ENCODE results near the gene METTL8.

Gene METTL8

DNA sequence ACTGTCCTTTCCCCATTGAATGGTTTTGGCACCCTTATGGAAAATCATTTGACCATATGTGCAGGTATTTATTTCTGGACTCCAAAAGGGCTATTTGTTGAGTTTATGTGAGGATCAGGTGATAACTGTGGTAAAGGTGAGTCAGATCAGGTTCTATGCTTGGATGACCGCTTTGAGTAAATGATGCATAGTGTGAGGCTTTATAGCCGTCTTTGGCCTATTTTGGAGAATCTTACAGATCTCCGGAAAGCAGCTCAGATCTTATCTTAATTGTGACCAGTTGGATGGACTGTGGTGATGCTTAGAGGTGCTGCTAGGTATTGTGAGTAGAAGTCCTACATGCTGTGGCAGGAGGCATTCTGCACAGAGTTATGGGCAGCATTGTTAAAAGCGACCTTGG is 126.2 kb downstream of the METTL8 start:
- peaks cover 2% of the 10 kb centered on the region for H3K4me1 Mint-ChIP-seq (ENCODE audit: low read depth)
- H3K4me3 Mint-ChIP-seq, result no peak overlapping the region
- H3K36me3 Mint-ChIP-seq, result peaks cover 23% of the 10 kb centered on the region
- H3K27ac Mint-ChIP-seq, result no peak overlapping the region
- H3K9me3 Mint-ChIP-seq (ENCODE audit: low read depth), result peaks cover 17% of the 10 kb centered on the region
- no peaks in the 10 kb centered on the region for H3K27me3 Mint-ChIP-seq

DNA sequence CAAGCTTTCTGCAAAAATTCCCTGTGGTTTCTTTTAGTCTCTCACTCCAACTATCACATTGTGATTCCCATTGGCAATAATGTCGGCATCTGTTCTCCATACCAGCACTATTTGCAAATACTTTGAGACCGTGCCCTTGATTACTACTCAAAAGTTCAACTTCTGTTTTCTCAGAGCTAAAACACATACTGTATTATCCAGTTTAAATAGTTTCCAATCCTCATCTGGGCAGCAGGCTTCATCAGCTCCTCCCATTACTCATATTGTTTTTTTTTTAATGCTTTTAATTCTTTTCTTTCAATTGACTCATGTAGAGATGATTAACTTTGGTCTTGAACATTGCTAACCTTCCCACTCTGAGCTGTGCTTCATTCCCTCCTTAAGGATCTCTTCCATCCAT is 135.8 kb downstream of the METTL8 start:
- no peak overlapping the region for H3K4me3 Mint-ChIP-seq
- H3K4me1 Mint-ChIP-seq (ENCODE audit: low read depth), result no peaks in the 10 kb centered on the region
- peaks cover 6% of the 10 kb centered on the region for H3K36me3 Mint-ChIP-seq
- H3K9me3 Mint-ChIP-seq (ENCODE audit: low read depth), result no peaks in the 10 kb centered on the region
- no peak overlapping the region for H3K27ac Mint-ChIP-seq
- no peaks in the 10 kb centered on the region for H3K27me3 Mint-ChIP-seq

DNA sequence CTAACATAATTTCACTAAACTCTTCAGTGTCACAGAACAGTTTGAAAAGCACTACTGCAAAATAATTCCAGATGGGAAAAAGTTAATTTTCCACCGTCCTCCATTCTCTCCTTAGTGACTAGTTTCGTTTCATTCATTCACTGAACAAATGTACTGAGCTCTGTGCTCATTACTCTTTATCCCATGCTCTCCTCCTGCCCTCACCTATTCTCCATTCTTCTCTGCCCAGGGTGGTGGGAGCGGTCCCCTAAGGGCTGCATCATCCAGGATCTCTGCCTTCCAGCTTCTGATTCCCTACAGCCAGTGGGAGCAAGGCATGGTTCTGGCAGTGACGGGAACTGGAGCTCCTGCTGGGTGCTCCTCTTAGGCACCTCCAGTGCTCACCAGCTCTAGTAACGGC is 139.2 kb downstream of the METTL8 start:
- H3K36me3 Mint-ChIP-seq, result peaks cover 6% of the 10 kb centered on the region
- H3K4me1 Mint-ChIP-seq (ENCODE audit: low read depth), result no peaks in the 10 kb centered on the region
- H3K4me3 Mint-ChIP-seq, result no peak overlapping the region
- no peak overlapping the region for H3K27ac Mint-ChIP-seq
- no peaks in the 10 kb centered on the region for H3K27me3 Mint-ChIP-seq
- no peaks in the 10 kb centered on the region for H3K9me3 Mint-ChIP-seq (ENCODE audit: low read depth)

DNA sequence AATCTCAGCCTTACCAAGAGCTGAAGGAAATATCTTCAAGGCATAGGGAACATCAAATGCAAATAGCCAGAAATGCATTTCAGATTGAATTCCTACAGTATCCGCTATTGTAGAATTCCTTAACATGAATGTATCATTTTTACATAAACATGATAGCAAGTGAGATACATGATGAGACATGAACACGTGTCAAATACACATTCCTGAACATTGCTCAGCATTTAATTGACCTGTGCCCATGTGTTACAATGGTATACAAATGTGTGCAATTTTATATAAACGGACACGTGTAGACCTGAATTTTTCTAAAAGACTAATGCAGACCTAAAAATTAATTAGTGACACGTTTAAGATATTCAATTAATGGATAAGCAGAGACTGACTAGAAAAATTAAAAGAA is 140.1 kb downstream of the METTL8 start:
- Mint-ChIP-seq H3K27ac (no peak overlapping the region), H3K4me1 (ENCODE audit: low read depth) (no peaks in the 10 kb centered on the region), H3K27me3 (no peaks in the 10 kb centered on the region), H3K9me3 (ENCODE audit: low read depth) (no peaks in the 10 kb centered on the region), H3K4me3 (no peak overlapping the region), H3K36me3 (peaks cover 6% of the 10 kb centered on the region)

DNA sequence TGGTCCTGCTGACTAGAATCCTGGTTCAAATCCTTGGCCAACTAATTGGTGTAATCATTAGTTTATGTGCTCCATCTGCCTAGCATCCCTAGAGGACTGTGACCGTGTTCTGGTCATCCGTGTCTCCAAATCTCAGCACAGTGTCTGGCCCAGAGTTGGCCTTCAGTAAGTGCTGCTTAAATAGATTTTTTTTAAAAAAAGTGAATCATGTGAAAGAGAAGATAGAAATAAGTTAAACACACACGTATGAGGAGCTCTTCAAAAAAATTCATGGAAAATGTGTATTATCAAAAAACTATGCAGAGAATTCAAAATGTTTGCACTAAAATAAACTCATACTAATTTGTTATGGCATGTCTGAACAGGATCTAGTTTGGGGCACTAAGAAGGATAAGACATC is 143.8 kb downstream of the METTL8 start:
- Mint-ChIP-seq H3K9me3 (ENCODE audit: low read depth) (no peaks in the 10 kb centered on the region), H3K36me3 (peaks cover 5% of the 10 kb centered on the region)

DNA sequence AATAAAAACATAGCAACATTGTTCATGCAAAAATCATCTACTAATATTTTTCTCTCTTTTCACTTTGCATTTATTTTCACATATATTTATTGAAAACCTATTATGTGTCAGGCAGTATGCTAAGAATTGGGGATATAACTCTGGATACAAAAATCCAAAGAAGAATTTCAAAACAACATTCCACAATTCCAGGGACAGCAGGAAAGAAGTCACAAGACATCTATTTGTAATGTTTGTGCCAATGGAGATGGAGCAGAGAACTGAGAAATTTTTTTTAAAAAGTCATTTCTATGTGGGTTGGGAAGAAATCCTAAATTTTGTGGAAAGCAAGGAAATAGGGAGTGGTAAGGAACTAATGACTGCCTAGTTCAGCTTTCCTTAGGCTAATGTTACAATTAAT is 144.5 kb downstream of the METTL8 start:
- no peak overlapping the region for H3K4me3 Mint-ChIP-seq
- no peaks in the 10 kb centered on the region for H3K9me3 Mint-ChIP-seq (ENCODE audit: low read depth)
- no peaks in the 10 kb centered on the region for H3K27me3 Mint-ChIP-seq
- H3K4me1 Mint-ChIP-seq (ENCODE audit: low read depth), result no peaks in the 10 kb centered on the region
- H3K27ac Mint-ChIP-seq, result no peak overlapping the region
- H3K36me3 Mint-ChIP-seq, result peaks cover 2% of the 10 kb centered on the region

More for the DNA sequence above, 143.8 kb downstream of the METTL8 start:
- no peak overlapping the region for H3K4me3 Mint-ChIP-seq
- no peak overlapping the region for H3K27ac Mint-ChIP-seq
- no peaks in the 10 kb centered on the region for H3K4me1 Mint-ChIP-seq (ENCODE audit: low read depth)
- no peaks in the 10 kb centered on the region for H3K27me3 Mint-ChIP-seq

DNA sequence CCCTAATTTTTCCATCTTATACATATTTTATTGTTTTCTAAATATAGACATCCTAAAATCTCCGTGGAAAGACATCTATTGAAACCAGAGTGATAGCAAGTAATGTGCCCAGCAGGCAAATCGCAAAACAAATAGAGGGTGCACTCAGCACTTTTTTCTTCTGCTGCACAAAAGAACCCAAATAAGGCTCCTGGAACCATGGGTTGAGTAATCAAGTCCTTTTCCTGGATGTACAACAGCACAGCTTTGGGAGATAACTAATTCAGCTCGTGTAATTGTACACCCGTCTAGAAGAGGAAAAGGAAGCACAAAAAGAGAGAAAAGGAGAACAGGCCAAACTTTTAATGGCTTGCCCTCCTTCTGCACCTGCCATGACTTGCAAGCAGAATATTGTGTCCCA is 146.2 kb downstream of the METTL8 start:
- Mint-ChIP-seq H3K36me3 (peaks cover 2% of the 10 kb centered on the region), H3K27me3 (no peaks in the 10 kb centered on the region), H3K27ac (no peak overlapping the region), H3K4me3 (no peak overlapping the region), H3K4me1 (ENCODE audit: low read depth) (no peaks in the 10 kb centered on the region), H3K9me3 (ENCODE audit: low read depth) (no peaks in the 10 kb centered on the region)

DNA sequence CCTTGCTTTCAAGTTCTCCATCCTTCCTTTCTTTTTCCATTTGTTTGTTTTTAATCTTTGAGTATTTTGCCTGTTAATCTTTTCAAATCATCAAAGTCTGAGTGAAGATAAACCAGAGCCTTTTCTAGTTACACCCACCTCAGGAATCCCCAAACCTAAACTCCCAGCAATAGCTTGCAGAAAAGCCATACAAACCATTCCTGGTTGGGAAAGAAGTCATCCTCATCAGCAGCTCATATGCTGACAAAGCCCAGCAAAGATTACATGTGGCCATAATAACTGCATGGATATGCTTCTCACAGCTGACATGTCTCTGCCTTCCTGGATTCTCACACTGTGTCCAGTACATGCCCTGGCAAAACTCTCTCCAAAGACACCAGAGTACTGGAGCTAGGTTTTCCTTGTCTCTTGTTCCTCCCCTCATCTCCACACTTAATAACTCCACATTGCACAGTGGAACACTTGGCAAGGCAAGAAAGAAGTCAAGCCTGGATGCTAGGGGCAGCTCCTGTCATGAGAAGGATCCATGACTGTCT is 146.7 kb downstream of the METTL8 start:
- no peaks in the 10 kb centered on the region for H3K4me1 Mint-ChIP-seq (ENCODE audit: low read depth)
- no peaks in the 10 kb centered on the region for H3K27me3 Mint-ChIP-seq
- H3K27ac Mint-ChIP-seq, result no peak overlapping the region
- H3K4me3 Mint-ChIP-seq, result no peak overlapping the region
- H3K9me3 Mint-ChIP-seq (ENCODE audit: low read depth), result no peaks in the 10 kb centered on the region
- H3K36me3 Mint-ChIP-seq, result peaks cover 2% of the 10 kb centered on the region

DNA sequence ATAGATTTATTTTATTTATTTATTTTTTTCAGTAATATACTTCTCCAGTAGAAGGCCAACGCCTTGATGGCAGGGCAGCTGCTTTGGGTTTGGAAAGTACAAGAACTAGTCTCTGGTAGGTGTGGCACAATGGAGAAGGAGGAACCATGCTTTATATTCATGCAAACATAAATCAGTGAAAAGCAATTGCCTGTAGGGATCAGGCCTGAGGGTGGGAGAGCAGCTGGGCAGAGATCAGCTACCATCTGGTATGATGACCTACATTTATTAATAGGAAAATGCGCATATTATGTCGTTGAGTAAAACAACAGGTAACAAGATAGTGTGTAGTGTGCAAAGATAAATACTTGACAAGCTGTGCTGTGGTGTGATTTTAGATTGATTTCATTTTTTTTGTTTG is 152.7 kb downstream of the METTL8 start:
- Mint-ChIP-seq H3K27ac (no peak overlapping the region), H3K4me1 (ENCODE audit: low read depth) (no peaks in the 10 kb centered on the region), H3K9me3 (ENCODE audit: low read depth) (no peaks in the 10 kb centered on the region), H3K36me3 (peaks cover 2% of the 10 kb centered on the region), H3K4me3 (no peak overlapping the region), H3K27me3 (no peaks in the 10 kb centered on the region)

DNA sequence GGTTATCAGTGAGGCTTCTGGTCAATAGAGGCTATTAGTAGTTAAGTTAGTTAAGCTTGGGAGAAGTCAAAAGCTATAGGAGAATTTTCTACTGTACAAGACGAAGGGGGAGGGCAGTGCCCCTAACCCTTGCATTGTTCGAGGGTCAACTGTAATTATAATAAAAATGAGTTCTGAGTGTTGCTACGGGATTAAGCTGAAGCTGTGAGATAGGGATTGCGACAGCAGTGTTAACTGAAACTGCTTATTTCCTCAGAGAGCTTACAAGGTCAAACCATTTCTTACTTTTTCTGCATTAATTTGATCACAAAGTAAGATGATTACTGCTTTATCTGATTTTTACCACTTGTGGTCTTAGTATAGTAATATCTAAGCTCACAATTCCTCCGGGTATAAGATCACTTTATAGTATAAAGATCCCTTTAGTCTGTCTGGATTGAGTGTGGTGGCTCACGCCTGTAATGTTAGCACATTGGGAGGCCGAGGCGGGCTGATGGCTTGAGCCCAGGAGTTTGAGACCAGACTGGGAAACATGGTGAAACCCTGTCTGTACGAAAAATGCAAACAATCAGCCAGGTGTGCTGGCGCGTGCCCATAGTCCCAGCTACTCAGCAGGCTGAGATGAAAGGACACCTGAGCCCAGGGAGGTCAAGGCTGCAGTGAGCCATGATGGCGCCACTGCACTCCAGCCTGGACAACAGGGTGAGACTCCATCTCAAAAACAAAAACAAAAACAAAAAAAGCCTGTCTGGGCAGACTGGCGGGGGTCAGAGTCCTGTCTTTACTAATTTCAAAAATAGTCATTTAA is 153.6 kb downstream of the METTL8 start:
- Mint-ChIP-seq H3K4me1 (ENCODE audit: low read depth) (no peaks in the 10 kb centered on the region), H3K36me3 (peaks cover 2% of the 10 kb centered on the region), H3K9me3 (ENCODE audit: low read depth) (no peaks in the 10 kb centered on the region), H3K4me3 (no peak overlapping the region), H3K27ac (no peak overlapping the region), H3K27me3 (no peaks in the 10 kb centered on the region)

DNA sequence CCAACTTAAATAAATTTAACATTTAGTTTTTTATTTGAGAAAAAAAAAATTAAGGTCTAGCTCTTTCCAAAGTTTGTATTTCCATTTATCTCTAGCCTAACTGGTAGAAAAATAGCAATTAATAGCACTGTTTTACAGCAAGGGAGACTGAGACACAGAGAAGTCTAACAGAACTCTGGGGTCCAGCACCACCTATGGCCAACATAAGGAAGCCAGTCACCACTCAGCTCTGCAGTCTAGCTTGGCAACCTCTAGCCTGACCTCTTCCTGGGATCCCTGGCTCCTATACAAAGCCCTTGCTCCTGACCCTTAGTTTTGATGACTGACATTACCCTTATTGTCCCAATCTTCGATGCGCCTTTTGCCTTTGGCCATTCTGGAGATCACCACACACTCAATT is 159.0 kb downstream of the METTL8 start:
- Mint-ChIP-seq H3K4me1 (ENCODE audit: low read depth) (no peaks in the 10 kb centered on the region), H3K36me3 (peaks cover 2% of the 10 kb centered on the region), H3K9me3 (ENCODE audit: low read depth) (no peaks in the 10 kb centered on the region), H3K27ac (no peak overlapping the region), H3K27me3 (no peaks in the 10 kb centered on the region), H3K4me3 (no peak overlapping the region)

DNA sequence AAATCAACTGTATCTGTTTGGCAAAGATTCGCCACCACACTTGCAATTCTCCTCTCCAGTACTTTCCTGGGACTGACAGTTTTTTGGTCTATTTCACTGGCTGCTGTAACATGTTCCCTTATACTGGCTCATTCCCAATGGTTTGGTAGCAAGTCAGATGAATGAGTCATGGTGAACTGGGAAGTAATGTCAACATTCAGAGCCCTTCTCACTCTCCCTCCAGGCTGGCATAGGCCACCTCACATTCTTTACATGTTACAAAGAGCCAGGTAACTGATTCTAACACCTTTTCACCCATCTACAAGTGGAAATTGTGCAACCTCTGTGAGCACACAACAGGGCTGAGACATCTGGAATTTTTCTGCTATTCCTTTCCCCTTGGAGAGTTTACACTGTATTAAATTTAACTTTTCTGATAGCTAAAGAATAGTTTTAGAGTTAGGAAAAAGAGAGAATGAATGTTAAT is 161.8 kb downstream of the METTL8 start:
- Mint-ChIP-seq H3K36me3 (peaks cover 2% of the 10 kb centered on the region), H3K27ac (no peak overlapping the region), H3K27me3 (no peaks in the 10 kb centered on the region), H3K4me3 (no peak overlapping the region), H3K4me1 (ENCODE audit: low read depth) (no peaks in the 10 kb centered on the region), H3K9me3 (ENCODE audit: low read depth) (no peaks in the 10 kb centered on the region)

DNA sequence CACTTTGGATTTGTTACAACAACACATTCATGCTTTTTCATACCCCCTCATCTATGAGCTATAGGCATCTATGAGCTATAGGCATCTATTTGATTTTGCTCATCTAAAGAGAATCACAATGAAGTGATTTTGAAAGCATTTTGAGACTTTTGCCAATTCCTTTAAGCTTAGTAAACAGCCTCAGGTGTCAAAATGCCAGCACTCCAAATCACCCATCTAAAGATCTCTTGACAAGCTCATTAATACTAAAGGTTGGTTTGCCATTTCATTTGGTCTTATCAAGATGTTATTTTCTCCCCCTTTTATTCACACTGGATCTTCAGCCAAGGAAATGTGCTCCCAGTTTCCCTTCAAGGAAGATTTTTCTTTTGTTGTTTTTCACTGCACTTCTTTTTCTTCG is 162.4 kb downstream of the METTL8 start:
- H3K27ac Mint-ChIP-seq, result no peak overlapping the region
- no peaks in the 10 kb centered on the region for H3K4me1 Mint-ChIP-seq (ENCODE audit: low read depth)

DNA sequence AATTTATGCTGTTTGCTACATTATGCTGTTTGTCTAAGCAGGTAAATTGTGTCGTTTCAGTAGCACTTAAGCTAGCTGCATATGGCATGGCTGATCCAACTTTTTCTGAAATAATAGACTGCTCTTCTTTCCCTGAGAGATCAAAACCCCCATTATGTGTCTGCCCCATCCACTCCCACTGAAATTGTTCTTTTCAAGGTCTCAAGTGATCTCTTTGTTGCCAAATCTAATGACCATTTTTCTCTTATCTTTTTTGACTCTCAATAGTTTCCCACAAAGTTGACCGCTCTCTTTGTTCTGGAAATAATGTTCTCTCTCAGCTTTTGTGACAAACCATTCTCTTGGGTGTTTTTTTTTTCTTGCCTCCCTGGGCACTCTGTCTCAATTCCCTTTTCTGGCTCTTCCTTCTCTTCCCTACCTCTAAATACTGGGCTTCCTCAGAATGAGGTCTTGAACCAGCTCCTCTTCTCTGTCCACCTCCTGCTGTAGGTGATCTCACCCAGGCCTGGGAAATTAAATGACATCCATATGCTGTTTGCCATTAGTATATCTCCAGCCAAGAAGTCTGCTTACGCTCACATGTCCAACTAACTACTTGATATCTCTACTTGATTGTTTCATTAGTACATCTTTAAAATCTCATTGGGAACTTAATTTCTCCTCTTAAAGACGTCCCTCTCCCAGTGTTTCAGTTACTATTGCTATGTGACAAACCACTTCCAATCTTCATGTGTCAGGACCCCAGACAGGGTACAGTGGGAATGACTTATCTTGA is 165.7 kb downstream of the METTL8 start:
- Mint-ChIP-seq H3K4me1 (ENCODE audit: low read depth) (peaks cover 3% of the 10 kb centered on the region), H3K9me3 (ENCODE audit: low read depth) (no peaks in the 10 kb centered on the region), H3K27ac (no peak overlapping the region), H3K27me3 (no peaks in the 10 kb centered on the region), H3K4me3 (no peak overlapping the region), H3K36me3 (peaks cover 3% of the 10 kb centered on the region)

More for the DNA sequence above, 162.4 kb downstream of the METTL8 start:
- no peak overlapping the region for H3K4me3 Mint-ChIP-seq
- H3K27me3 Mint-ChIP-seq, result no peaks in the 10 kb centered on the region
- no peaks in the 10 kb centered on the region for H3K9me3 Mint-ChIP-seq (ENCODE audit: low read depth)
- no peaks in the 10 kb centered on the region for H3K36me3 Mint-ChIP-seq

All from activated naive CD8-positive, alpha-beta T cell (primary cell).